Left ventricle myocardium inferior (tissue), 1 donor: ENCODE results near the gene MNDA. TPM values are rescaled to one million over a fixed set of nuclear protein-coding genes. Genes with fewer than 3 reads are reported as not detected.

Experiments
- DNase-seq: peaks from one replicate; pipeline ENCODE4 v3.0.0-alpha.2; 2020
- H3K27ac ChIP-seq: fragments of 200-600 bp; replicated peaks from 2 replicates; pipeline ENCODE4 v1.8.0; 2021
- H3K27me3 ChIP-seq: fragments of 200-600 bp; 2 replicates; pipeline ENCODE4 v1.8.0; 2021; ENCODE audit warnings: low read depth
- H3K36me3 ChIP-seq: fragments of 200-600 bp; 2 replicates; pipeline ENCODE4 v1.8.0; 2021
- H3K4me1 ChIP-seq: fragments of 200-600 bp; 2 replicates; pipeline ENCODE4 v1.8.0; 2021
- H3K4me3 ChIP-seq: fragments of 200-600 bp; 2 replicates; pipeline ENCODE4 v1.8.0; 2021; ENCODE audit warnings: mild to moderate bottlenecking, moderate library complexity
- H3K9me3 ChIP-seq: fragments of 200-600 bp; replicated peaks from 2 replicates; pipeline ENCODE4 v1.8.0; 2021
- intact Hi-C: fragments of 100-400 bp; cut with micrococcal nuclease; formaldehyde crosslinking; loops from one replicate; pipeline ENCODE4 v1.11.0; 2022
- total RNA-seq: library from RNA; stranded (reverse); fragmentation: NEBNext Ultra II Directional; extraction: Animal tissue kit (Norgen Biotek cat#: 25700); gene quantifications from one replicate; pipeline ENCODE4 v1.2.1, GENCODE V29; 2021
- TF ChIP-seq, protein P1 (sequence below): fragments of 200-600 bp; IDR thresholded peaks from 2 replicates; pipeline ENCODE4 v1.8.0; 2021; ENCODE audit warnings: antibody characterized with exemption, mild to moderate bottlenecking, borderline replicate concordance
- donor health status: DM: no; HTN: yes; CAD: no; lungs with severe emphysema.

MNDA gene
- total RNA-seq, 1 donor from 2014 or later: 2.7 TPM

GRCh38 chr1:158809862-158810261 lies 21.3 kb upstream of the MNDA start:
- no peaks in the 10 kb centered on the region for H3K9me3 ChIP-seq
- no peak overlapping the region for H3K4me3 ChIP-seq
- TF ChIP-seq, protein P1, sequence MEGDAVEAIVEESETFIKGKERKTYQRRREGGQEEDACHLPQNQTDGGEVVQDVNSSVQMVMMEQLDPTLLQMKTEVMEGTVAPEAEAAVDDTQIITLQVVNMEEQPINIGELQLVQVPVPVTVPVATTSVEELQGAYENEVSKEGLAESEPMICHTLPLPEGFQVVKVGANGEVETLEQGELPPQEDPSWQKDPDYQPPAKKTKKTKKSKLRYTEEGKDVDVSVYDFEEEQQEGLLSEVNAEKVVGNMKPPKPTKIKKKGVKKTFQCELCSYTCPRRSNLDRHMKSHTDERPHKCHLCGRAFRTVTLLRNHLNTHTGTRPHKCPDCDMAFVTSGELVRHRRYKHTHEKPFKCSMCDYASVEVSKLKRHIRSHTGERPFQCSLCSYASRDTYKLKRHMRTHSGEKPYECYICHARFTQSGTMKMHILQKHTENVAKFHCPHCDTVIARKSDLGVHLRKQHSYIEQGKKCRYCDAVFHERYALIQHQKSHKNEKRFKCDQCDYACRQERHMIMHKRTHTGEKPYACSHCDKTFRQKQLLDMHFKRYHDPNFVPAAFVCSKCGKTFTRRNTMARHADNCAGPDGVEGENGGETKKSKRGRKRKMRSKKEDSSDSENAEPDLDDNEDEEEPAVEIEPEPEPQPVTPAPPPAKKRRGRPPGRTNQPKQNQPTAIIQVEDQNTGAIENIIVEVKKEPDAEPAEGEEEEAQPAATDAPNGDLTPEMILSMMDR: no peak
- no peaks in the 10 kb centered on the region for H3K4me1 ChIP-seq
- peak overlapping the region; percentile 30 for H3K27ac ChIP-seq
- no peaks in the 10 kb centered on the region for H3K27me3 ChIP-seq
- no peaks in the 10 kb centered on the region for H3K36me3 ChIP-seq
- DNase-seq: no peak
- intact Hi-C loops: no loop called here

- Histone ChIP-seq H3K9me3 (no peaks in the 10 kb centered on the region), H3K4me1 (no peaks in the 10 kb centered on the region), H3K27ac (no peak overlapping the region), H3K27me3 (no peaks in the 10 kb centered on the region), H3K4me3 (no peak overlapping the region), H3K36me3 (no peaks in the 10 kb centered on the region)
- no peak for DNase-seq
- TF ChIP-seq, protein P1: no peak
- intact Hi-C loops: no loop called here
Observed at GRCh38 chr1:158810311-158810710, 20.8 kb upstream of the MNDA start.

GRCh38 chr1:158812336-158812735 lies 18.8 kb upstream of the MNDA start:
- Histone ChIP-seq H3K27me3 (no peaks in the 10 kb centered on the region), H3K9me3 (no peaks in the 10 kb centered on the region), H3K4me1 (no peaks in the 10 kb centered on the region), H3K36me3 (no peaks in the 10 kb centered on the region), H3K27ac (no peak overlapping the region), H3K4me3 (no peak overlapping the region)
- TF ChIP-seq, protein P1: no peak
- DNase-seq: no peak
- intact Hi-C loops: no loop called here

- Histone ChIP-seq H3K4me1 (no peaks in the 10 kb centered on the region), H3K27ac (no peak overlapping the region), H3K9me3 (no peaks in the 10 kb centered on the region), H3K36me3 (no peaks in the 10 kb centered on the region), H3K4me3 (no peak overlapping the region), H3K27me3 (no peaks in the 10 kb centered on the region)
- TF ChIP-seq, protein P1: no peak
- DNase-seq: no peak
- intact Hi-C loops: no loop called here
Observed at GRCh38 chr1:158813164-158813563, 18.0 kb upstream of the MNDA start.

GRCh38 chr1:158814970-158815369 lies 16.2 kb upstream of the MNDA start:
- Histone ChIP-seq H3K4me1 (no peaks in the 10 kb centered on the region), H3K9me3 (no peaks in the 10 kb centered on the region), H3K27ac (no peak overlapping the region), H3K36me3 (no peaks in the 10 kb centered on the region), H3K27me3 (no peaks in the 10 kb centered on the region), H3K4me3 (no peak overlapping the region)
- TF ChIP-seq, protein P1: no peak
- DNase-seq: no peak
- intact Hi-C loops: no loop called here

- no peak overlapping the region for H3K27ac ChIP-seq
- H3K27me3 ChIP-seq: no peaks in the 10 kb centered on the region
- no peaks in the 10 kb centered on the region for H3K36me3 ChIP-seq
- no peak overlapping the region for H3K4me3 ChIP-seq
- DNase-seq: no peak
- H3K9me3 ChIP-seq: peaks cover 10% of the 10 kb centered on the region
- intact Hi-C loops: no loop called here
- TF ChIP-seq, protein P1: no peak
- no peaks in the 10 kb centered on the region for H3K4me1 ChIP-seq
Observed at GRCh38 chr1:158818560-158818959, 12.6 kb upstream of the MNDA start.
